DOHH2 (cell line): ENCODE measurements around the gene CNTNAP2.

ENCODE experiments used
- EZH2phosphoT487 ChIP-seq: fragments of 200-600 bp; sonication (generic); IDR thresholded peaks from 2 replicates; pipeline ENCODE4 v1.6.1; 2017; ENCODE audit warnings: borderline replicate concordance, mild to moderate bottlenecking, antibody characterized with exemption, low read length, moderate library complexity, mixed read lengths
- TF ChIP-seq, protein P1 (sequence below): fragments of 200-600 bp; sonication (generic); IDR thresholded peaks from one replicate; pipeline ENCODE4 v1.5.1; 2014; ENCODE audit warnings: antibody characterized with exemption, mild to moderate bottlenecking, low read depth, low read length; ENCODE audit not compliant: poor library complexity, severe bottlenecking

DNA sequence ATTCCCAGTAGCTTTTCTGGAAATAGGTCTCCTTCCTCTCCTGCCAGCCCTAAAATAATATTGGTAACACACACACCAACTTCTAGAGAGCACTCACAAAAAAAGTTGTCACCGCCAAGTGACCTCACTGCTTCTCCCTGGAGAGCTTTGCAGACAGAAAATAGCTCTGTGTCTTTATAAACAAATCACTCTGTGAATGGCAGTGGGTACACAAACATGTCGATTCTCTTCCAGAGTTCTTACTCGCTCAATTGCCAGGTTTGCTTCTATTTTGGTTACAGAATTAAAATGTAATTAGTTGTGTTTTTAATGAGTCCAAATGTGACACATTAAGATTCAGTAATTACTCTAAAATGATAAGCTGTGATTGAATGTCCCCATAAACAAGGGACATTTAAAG, 1824.8 kb downstream of the CNTNAP2 start:
- TF ChIP-seq, protein P1, sequence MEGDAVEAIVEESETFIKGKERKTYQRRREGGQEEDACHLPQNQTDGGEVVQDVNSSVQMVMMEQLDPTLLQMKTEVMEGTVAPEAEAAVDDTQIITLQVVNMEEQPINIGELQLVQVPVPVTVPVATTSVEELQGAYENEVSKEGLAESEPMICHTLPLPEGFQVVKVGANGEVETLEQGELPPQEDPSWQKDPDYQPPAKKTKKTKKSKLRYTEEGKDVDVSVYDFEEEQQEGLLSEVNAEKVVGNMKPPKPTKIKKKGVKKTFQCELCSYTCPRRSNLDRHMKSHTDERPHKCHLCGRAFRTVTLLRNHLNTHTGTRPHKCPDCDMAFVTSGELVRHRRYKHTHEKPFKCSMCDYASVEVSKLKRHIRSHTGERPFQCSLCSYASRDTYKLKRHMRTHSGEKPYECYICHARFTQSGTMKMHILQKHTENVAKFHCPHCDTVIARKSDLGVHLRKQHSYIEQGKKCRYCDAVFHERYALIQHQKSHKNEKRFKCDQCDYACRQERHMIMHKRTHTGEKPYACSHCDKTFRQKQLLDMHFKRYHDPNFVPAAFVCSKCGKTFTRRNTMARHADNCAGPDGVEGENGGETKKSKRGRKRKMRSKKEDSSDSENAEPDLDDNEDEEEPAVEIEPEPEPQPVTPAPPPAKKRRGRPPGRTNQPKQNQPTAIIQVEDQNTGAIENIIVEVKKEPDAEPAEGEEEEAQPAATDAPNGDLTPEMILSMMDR = no peak
- TF ChIP-seq EZH2phosphoT487 = no peak
